OCI-LY1 (cell line): ENCODE results near the gene MRPL36.

Source experiments
- H2AFZ ChIP-seq: fragments of 200-600 bp; sonication (generic), shearing (Covaris generic); 2 replicates; pipeline ENCODE4 v1.6.0; 2014; ENCODE audit warnings: antibody characterized with exemption, mild to moderate bottlenecking, low read length
- H3F3A ChIP-seq: fragments of 200-600 bp; sonication (generic), shearing (Covaris generic); 2 replicates; pipeline ENCODE4 v1.6.0; 2014; ENCODE audit warnings: mild to moderate bottlenecking, antibody characterized with exemption, low read length, moderate library complexity; ENCODE audit not compliant: insufficient read depth
- H3K27ac ChIP-seq: fragments of 200-600 bp; sonication (generic); 2 replicates; pipeline ENCODE4 v1.5.1; 2014; ENCODE audit warnings: low read length, mixed run types, mild to moderate bottlenecking, low read depth; ENCODE audit not compliant: poor library complexity, severe bottlenecking
- H3K27me3 ChIP-seq: fragments of 200-600 bp; sonication (generic); 2 replicates; pipeline ENCODE4 v1.6.0; 2014; ENCODE audit warnings: antibody characterized with exemption, mild to moderate bottlenecking, low read length, moderate library complexity; ENCODE audit not compliant: insufficient read depth
- H3K36me3 ChIP-seq: fragments of 200-600 bp; sonication (generic); 2 replicates; pipeline ENCODE4 v1.6.1; 2014; ENCODE audit warnings: mild to moderate bottlenecking, antibody characterized with exemption, low read length, moderate library complexity, mixed read lengths; ENCODE audit not compliant: insufficient read depth
- H3K4me1 ChIP-seq: fragments of 200-600 bp; sonication (generic); 2 replicates; pipeline ENCODE4 v1.5.1; 2014; ENCODE audit warnings: mild to moderate bottlenecking, low read length, moderate library complexity; ENCODE audit not compliant: insufficient read depth, severe bottlenecking
- H3K4me2 ChIP-seq: fragments of 200-600 bp; sonication (generic), shearing (Covaris generic); 2 replicates; pipeline ENCODE4 v1.6.1; 2014; ENCODE audit warnings: low read length
- H3K4me3 ChIP-seq: fragments of 200-600 bp; sonication (generic); 2 replicates; pipeline ENCODE4 v1.5.1; 2014; ENCODE audit warnings: low read length, low read depth, mild to moderate bottlenecking, mixed read lengths; ENCODE audit not compliant: poor library complexity, severe bottlenecking
- H3K79me2 ChIP-seq: fragments of 200-600 bp; shearing (Covaris generic); 2 replicates; pipeline ENCODE4 v1.6.1; 2016; ENCODE audit warnings: mixed run types, low read length, mixed read lengths; ENCODE audit not compliant: insufficient read depth
- H3K9ac ChIP-seq: fragments of 200-600 bp; sonication (generic), shearing (Covaris generic); 2 replicates; pipeline ENCODE4 v1.6.1; 2014; ENCODE audit warnings: mild to moderate bottlenecking, low read length, mixed read lengths
- H3K9me2 ChIP-seq: fragments of 200-600 bp; sonication (generic), shearing (Covaris generic); 2 replicates; pipeline ENCODE4 v1.6.1; 2014; ENCODE audit warnings: low read depth, mild to moderate bottlenecking, low read length, mixed read lengths
- H3K9me3 ChIP-seq: fragments of 200-600 bp; shearing (Covaris generic); 2 replicates; pipeline ENCODE4 v1.6.1; 2014; ENCODE audit warnings: low read length, mixed read lengths
- H4K20me1 ChIP-seq: fragments of 200-600 bp; sonication (generic), shearing (Covaris generic); 2 replicates; pipeline ENCODE4 v1.6.0; 2016; ENCODE audit warnings: mild to moderate bottlenecking, low read length; ENCODE audit not compliant: insufficient read depth
- EZH2 ChIP-seq: fragments of 200-600 bp; sonication (generic), shearing (Covaris generic); IDR thresholded peaks from 2 replicates; pipeline ENCODE4 v1.8.0; 2017; ENCODE audit warnings: borderline replicate concordance, mixed run types, mild to moderate bottlenecking, antibody characterized with exemption, low read length, moderate library complexity, mixed read lengths
- TF ChIP-seq, protein P1 (sequence below): fragments of 200-600 bp; sonication (generic), shearing (Covaris generic); IDR thresholded peaks from 2 replicates; pipeline ENCODE4 v1.5.1; 2017; ENCODE audit warnings: mild to moderate bottlenecking, antibody characterized with exemption, low read length, moderate library complexity, mixed read lengths

Gene MRPL36

GRCh38 chr5:1749346-1750124 lies 50.1 kb downstream of the MRPL36 start:
- Histone ChIP-seq H3K4me1 (no peaks in the 10 kb centered on the region), H3K27ac (no peak overlapping the region), H3F3A (no peaks in the 10 kb centered on the region), H2AFZ (no peak overlapping the region), H3K9me2 (no peaks in the 10 kb centered on the region), H3K36me3 (no peaks in the 10 kb centered on the region), H3K27me3 (no peaks in the 10 kb centered on the region), H3K9ac (no peak overlapping the region), H4K20me1 (no peaks in the 10 kb centered on the region), H3K4me2 (no peak overlapping the region), H3K79me2 (no peaks in the 10 kb centered on the region), H3K4me3 (no peak overlapping the region), H3K9me3 (no peaks in the 10 kb centered on the region)
- TF ChIP-seq, protein P1, sequence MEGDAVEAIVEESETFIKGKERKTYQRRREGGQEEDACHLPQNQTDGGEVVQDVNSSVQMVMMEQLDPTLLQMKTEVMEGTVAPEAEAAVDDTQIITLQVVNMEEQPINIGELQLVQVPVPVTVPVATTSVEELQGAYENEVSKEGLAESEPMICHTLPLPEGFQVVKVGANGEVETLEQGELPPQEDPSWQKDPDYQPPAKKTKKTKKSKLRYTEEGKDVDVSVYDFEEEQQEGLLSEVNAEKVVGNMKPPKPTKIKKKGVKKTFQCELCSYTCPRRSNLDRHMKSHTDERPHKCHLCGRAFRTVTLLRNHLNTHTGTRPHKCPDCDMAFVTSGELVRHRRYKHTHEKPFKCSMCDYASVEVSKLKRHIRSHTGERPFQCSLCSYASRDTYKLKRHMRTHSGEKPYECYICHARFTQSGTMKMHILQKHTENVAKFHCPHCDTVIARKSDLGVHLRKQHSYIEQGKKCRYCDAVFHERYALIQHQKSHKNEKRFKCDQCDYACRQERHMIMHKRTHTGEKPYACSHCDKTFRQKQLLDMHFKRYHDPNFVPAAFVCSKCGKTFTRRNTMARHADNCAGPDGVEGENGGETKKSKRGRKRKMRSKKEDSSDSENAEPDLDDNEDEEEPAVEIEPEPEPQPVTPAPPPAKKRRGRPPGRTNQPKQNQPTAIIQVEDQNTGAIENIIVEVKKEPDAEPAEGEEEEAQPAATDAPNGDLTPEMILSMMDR = no peak
- no peak for TF ChIP-seq EZH2

GRCh38 chr5:1748845-1749244 lies 50.8 kb downstream of the MRPL36 start:
- Histone ChIP-seq H3K9me2 (no peaks in the 10 kb centered on the region), H3K9ac (no peak overlapping the region), H2AFZ (no peak overlapping the region), H3F3A (no peaks in the 10 kb centered on the region), H3K27ac (no peak overlapping the region), H3K27me3 (no peaks in the 10 kb centered on the region), H4K20me1 (no peaks in the 10 kb centered on the region), H3K4me1 (no peaks in the 10 kb centered on the region), H3K4me2 (no peak overlapping the region), H3K4me3 (no peak overlapping the region), H3K36me3 (no peaks in the 10 kb centered on the region), H3K79me2 (no peaks in the 10 kb centered on the region), H3K9me3 (no peaks in the 10 kb centered on the region)
- no peak for TF ChIP-seq EZH2
- TF ChIP-seq, protein P1 = no peak
